Epidermal melanocyte (primary cell): ENCODE data around the gene ZNG1B.
"Not testable (repeated sequence)": the region's sequence is repeated elsewhere in the genome, so short reads cannot be mapped to it uniquely, and the experiment has no call there.

Experiments used
- DNase-seq: peaks from one replicate; pipeline ENCODE4 v3.0.0; 2011; ENCODE audit warnings: low spot score; ENCODE audit not compliant: insufficient read length

Gene ZNG1B

DNA sequence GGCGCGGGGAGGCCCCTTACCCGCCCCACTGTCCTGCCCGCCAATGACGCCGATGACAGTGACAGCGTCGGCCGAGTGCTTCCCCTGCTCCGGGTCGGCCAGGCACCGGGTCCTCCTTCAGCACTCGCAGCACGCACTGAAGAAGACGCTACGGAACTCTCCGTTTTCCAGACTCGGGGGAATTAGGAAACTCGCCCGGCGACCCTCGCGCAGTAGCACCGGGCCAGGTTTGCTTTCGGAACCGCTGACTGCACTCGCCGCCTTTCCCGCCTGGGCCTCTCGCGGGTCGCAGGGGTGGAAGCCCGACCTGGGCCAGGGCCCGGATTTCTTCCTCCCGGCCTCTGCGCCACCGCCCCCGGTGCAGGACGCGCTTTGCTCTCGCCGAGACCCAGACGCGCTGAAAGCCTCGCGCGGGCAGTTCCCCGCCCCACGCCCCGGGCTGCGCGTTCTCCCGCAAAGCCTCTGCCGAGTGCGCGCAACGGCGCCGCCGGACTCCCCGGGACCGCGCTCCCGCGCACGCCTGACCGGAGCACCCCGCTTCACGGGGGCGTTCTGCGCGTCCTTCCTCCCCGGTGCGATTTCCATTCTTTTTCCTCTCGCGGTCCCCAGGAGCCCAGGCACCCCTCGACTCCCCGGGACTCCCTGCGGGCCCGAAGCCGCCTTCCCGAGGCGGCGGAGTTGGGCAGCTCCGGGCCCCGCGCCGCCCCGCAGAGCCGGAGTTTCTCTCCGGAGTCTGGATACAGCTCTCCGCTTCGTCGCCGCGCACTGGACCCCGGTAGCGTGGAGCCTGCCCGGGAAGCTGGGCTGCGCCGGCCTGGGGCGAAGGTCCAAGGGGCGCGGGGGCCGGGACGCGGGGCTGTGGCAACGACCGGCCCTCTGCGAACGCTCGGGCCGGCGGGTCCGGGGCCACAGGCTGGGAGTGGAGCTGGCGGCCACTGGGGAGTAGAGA, 65.9 kb downstream of the ZNG1B start:
- DNase-seq = not testable (repeated sequence)

DNA sequence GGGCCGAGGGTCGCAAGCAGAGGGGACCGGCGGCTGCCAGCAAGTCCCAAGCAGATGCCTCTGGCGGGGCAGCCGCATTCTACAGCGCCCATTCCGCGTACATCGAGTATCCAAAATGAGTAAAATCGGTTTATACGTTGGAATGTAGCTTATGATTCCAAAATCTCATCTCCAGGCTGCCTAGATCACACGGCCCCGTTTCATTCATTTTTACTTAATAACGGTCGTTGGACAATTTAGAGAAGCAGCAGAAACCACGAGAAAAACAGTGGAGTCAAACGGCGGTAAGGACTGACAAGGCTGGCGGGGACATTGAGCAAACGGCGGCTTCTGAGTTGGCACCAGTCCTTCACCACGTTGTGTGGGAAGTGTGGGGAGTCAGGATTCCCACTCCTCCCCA, 66.6 kb downstream of the ZNG1B start:
- not testable (repeated sequence) for DNase-seq

DNA sequence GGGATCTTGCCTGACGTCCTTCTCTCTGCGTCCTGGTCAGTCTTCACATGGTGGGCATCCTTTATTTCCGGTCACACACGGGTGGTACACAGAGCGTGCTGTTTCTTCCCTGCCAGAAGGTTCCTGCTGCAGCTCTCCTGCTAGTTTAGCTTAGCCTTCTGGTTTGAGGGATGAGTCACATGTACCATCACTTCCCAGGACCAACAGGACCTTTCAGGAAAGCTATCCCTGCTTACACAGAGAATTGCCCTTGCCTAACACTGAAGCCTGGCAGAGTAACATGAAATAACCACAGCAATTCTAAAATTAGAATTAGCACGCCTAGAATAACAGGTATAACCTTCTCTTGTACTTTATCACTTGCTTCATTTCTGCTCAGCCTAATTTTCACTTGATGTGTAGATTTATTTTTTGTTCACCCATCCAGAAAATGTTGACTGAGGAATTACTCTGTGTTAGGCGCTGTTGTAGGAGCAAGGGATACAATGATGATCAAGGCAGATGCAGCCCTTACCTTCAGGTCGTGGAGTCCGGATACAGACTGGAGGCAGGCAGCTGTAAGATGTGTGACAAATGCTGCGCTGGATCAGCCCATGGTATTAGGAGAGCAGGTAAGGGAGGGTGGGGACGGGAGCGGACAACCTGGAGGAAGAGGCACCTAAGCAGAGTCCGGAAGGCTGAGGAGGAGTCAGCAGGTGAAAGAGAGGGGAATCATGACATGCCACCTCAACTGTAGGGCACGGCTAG, 70.1 kb downstream of the ZNG1B start:
- not testable (repeated sequence) for DNase-seq

DNA sequence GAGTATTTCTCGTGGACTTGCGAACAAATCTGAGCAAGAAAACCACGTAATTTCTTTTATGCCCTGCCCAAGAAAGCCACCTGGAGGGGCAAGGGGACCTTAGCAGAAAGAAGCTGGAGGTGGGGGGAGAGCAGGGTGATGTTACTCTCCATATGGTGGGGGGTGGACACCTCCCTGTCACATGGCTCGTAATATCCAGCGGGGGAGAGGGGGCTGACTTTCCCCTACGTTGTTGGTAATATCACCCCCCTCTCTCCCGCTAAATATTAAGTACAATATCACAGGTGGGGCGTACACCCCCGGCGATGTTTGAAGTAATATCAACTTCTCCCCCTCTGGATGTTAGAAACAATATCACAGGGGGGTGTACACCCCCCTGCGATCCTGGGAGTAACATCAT, 70.7 kb downstream of the ZNG1B start:
- not testable (repeated sequence) for DNase-seq

DNA sequence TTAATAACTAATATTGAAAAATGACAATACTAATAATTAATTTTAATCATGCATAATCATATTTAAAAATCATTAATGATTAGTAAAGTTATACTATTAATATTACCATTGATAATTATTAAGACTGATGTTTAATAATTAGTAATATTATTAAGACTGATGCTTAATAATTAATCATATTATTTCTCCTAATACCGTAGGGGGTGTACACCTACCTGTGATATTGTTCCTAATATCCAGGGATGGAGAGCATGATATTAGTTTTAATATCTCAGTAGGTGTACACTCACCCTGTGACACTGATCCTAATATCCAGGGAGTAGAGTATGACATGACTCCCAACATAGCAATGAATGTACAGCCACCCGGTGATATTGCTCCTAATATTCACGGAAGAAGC, 73.4 kb downstream of the ZNG1B start:
- DNase-seq = not testable (repeated sequence)

DNA sequence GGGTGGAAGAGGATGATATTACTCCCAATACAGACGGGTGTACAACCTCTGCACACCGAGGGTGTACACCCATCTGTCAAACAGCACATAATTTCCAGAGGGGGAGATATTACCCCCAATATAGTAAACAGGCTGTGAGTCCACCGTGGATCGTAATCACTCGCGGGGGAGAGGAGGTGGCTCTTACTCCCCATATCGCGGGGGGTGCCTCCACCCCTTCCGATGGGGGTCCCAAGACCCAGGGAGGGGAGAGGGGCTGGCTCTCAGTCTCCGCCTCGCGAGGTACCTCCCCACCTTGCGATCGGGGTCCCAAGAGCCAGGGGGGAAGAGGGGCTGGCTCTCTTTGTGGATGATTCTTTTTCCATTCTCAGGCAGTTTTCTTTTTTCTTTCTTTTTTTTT, 74.4 kb downstream of the ZNG1B start:
- DNase-seq = not testable (repeated sequence)

DNA sequence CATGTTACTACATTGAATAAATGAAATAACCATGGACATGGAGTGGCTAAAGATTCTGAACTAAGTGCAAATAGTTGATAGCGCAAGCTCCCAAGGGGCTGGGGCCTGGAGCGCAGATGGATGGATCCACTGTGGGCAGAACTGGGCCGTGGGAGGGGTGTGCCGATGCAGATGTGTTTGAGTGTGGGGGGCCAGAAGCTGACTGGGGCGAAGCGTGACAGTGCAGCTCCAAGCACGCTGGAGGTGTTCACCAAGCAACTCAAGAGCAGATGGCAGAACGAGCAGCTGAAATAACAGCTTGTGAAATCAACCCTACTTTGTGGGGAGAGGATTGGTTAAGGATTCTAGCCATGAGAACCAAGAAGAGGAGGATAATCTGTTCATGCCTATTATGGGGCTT, 78.0 kb downstream of the ZNG1B start:
- not testable (repeated sequence) for DNase-seq

DNA sequence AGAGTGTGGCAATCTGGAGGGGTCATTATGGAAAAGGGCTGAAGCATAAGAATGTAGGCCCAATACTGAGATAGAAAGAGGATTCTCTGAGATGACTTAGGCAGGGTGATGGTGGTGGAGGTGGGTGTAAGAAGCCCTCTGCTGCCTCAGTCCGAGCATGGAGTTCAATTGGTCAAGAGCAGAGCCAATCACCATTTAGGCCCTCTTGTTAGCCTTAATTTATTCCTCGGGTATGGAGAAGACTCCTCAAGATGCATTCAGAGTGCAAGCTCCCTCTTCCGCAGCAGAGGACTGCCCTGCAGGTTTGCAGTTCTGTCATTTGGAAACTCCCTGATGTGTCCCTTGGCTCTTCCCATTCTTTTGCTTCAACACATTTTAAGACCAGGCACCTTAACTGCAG, 78.5 kb downstream of the ZNG1B start:
- DNase-seq = not testable (repeated sequence)

DNA sequence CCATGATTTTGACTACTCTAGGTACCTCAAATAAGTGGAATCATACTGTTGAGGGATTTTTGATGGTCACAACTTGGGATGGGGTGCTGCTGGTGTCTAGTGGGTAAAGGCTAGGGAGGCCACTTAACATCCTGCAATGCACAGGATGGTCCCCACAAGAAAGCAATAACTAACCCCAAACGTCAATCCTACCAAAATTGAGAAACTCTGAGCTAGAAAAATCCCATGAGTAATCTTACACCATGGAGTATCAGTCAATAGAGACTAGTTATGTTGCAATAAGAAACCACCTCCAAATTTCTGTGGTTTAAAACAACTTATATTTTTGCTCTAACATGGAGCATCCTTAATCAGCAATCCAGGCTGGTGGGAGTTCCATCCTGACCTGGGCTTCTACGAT, 79.5 kb downstream of the ZNG1B start:
- DNase-seq = not testable (repeated sequence)

DNA sequence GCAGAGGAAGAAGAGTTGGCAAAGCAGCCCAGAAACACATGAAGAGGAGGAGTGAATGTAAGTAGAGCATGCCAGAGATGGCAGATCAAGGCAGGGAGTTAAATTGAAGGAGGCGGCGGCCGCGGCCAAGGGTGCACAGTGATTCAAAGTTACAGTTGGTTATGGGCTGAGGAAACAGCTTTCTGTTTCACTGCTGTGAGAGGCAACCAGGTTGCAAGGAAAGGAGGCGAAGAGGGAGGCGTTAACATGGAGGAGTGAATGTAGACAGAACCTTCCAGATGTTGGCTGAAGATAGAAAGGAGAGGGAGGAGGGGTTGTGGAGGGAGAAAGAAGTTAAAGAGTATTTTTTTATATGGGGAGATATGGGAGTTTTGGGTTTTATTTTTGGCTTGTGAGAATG, 83.3 kb downstream of the ZNG1B start:
- DNase-seq = not testable (repeated sequence)

DNA sequence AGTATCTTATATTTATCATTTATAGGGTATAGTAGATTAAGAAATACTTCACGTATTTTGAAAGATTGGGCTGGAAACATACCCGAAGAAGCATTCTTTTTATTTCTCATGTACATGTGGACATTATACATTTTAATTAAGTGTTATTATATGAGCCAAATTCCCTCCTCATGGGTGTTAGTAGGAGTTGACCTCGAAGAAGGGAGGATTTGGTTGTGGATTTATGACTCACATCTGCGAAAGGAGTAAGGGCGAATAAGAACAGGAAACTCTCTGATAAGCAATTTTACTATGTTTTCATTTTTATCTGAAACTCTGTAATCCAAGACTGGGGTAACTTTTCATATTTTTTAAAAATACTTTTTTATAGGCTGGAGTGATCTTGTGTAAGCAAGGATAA, 84.0 kb downstream of the ZNG1B start:
- not testable (repeated sequence) for DNase-seq

DNA sequence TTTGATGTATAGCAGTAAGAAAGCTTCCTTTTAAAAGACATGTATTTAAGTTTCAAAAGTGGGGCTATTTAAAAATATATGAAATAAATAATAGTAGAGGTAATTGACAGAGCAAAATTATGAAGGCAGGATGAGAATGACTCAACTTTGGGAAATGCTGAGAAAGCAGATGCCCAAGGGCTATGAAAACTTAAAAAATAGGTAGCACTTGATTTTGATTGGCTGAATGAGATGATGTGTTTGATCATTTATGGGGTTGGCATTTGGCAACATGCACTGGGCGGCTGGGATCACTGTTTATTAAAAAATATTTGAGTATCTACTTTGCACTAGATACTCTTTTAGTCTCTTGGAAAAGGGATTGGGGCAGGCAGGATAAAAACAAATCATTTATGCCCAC, 87.5 kb downstream of the ZNG1B start:
- not testable (repeated sequence) for DNase-seq

DNA sequence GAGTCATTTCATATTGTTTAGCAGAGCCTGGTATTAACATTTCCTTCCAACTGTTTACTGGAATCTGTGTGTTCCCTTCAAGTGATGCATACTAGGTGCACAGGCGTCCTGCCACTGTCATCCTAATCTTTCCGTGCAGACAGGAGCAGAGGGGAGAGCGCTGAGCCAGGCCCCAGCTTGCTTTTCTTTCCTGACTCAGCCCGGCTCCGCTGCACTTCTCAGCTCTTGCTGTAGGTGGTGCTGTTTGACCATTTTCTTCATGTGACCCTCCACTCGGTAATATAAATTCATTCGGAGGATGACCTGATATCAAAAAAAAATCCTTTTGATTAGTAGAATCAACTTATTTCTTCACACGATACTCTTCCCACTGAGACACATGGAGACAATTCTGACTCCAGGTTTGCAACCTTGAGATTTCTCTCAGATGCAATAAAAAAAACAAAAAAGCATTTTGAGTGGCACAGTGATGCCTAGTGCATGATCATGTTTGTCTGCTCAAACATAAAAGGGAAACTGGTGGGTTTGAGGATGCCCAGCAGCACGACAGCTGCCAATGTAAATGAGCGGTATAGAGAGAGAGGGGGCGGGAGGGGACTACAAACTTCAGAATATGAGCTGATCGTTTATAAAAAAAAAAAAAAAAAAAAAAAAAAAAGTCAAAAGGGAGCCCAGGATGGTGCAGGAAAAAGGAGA, 90.0 kb downstream of the ZNG1B start:
- not testable (repeated sequence) for DNase-seq

DNA sequence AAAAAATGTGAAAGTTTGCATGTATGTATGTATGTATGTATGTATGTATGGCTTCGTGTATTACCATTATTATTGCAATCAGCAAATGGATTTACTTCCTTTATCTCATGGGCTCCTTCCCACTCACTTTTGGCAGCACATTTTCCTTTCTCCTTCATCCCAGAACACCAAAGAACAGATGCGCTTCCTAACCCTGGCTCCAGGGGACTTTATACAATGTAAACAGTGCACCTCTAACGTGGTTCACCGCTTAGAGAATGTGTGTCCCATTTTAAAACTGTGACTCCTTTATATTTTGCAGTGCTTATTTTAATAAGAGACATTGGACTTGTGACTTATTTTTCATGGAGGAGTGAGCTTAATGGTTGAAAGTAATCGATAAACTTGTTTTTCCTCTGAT, 90.6 kb downstream of the ZNG1B start:
- not testable (repeated sequence) for DNase-seq

DNA sequence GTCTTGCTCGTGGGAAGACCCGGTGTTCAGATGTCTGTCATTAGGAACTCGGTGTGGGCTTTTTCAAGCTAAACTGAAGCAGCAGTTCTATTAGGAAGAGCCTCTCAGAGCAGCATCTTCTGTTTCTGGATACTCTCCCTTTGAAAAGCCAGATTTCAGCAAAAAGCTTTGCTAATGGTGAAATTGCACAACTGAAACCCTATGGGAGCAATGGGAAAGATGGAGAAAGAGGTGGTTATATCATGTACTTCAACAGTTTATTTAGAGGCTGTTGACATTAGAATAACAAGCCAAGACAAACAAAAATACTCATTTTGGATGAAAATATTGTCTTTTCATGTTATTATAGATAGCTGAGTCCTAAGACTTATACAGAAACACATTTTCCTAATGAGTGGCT, 91.4 kb downstream of the ZNG1B start:
- DNase-seq = not testable (repeated sequence)

DNA sequence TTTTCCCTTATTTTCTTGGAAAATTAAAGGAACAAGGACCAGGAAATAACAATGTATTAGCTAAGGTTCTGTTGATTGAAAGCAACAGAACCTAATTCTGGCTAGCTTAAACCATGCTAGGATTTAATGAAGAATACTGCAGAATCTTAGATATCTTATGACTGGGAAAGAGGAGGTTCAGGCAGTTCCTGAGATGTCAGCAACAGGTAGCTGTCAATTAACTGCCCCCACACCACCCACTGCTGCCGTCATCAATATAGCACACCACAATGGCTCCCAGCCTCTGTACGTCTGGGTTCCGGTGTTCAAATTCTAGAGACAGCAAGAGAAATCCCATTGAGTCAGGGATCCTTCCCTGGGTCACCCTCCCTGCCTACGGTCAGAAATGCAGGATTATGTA, 95.5 kb downstream of the ZNG1B start:
- not testable (repeated sequence) for DNase-seq

DNA sequence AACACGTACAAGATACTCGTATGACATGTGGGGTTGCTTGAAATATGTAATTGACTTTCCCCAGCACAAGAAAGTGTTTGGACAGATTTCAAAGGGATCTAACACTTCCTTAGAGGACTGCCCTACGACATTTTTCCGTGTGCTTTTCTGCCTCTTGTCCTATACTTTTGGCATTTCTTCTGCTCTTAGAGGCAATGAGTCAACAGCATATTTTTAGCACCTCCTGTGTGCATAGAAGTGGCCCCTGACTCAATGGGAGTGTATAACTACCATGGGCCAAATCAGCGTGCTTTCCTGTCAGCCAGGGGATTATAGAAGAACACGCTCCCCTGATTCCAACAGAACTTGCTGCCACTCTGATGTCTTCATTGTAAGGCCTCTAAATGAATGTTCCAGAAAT, 99.1 kb downstream of the ZNG1B start:
- not testable (repeated sequence) for DNase-seq

DNA sequence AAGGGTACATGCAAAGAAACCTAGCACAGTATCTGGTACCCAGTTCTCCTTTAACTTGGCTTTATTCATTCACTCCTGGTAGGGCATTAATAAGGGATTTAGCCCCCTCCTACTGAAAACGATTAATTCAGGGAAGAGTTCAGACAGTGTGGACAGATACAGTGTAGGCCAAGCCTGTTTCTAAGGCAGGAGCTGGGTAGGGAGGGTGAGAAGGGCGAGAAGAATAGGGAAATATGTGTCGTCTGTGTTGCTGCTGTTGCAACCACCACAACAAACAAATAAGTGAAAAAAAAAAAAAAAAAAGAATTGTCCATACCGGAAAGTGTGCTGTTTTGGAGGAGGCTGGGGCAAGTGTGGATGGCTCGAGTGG, 103.3 kb downstream of the ZNG1B start:
- not testable (repeated sequence) for DNase-seq

DNA sequence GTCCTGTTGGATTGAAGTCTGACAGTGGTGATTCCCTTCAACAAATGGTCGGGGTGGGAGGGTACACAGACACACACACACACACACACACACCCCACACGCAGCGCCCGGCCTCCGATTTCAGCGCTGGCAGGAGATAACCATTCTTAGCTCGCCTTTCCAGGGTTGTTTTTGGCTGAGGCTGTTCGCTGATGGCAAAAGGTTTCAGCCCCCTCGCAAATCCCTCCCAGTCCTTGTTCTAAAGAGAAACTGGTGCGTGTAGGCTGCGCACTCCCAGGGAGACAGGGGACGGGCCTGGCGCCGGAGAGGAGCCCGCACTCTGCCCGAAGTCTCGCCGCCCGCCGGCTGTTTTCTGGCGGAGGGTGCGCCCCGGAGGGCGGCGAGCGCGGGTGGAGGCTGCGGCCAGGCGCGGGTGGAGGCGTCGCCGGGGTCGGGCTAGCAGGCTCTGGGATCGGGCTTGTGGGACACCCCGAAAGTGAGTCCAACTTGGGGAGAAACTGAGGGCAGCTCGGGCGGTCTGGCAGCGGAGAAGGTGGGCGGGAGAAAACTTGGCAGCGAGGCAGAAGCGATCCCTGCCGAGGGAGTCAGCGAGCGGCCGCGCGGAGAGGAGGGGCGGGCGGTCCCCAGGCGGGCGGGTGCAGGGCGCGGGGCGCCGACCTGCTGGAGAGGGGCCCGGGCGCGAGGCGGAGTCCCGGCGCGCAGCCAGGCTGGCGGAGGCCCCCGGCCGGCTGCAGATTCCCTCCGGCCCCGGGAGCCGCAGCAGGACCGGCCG, 103.9 kb downstream of the ZNG1B start:
- DNase-seq = not testable (repeated sequence)

DNA sequence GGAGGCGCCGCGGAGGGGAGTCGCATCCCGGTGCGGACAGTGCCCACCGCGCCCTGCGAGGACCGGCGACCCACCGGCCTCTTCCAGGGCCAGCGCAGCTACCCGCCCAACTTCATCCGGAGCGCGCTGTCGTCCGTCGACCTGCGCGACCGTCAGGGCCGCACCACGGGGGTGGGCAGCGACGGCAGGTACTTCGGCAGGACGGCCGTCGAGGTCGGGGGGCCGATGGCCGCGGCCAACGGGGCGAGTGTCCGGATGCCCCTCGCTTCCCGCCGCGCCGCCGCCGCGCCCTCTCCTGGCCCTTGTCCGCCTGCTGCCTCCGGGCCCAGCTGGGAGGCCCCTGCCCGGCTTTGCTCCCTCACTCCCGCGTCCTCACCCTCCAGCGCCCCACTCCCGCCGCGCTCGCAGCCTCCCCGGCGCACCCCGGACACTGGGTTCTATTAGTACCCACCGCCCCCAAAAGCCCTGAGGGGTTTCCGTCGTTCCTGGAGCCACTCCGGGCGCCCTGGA, 104.5 kb downstream of the ZNG1B start:
- DNase-seq = not testable (repeated sequence)

DNA sequence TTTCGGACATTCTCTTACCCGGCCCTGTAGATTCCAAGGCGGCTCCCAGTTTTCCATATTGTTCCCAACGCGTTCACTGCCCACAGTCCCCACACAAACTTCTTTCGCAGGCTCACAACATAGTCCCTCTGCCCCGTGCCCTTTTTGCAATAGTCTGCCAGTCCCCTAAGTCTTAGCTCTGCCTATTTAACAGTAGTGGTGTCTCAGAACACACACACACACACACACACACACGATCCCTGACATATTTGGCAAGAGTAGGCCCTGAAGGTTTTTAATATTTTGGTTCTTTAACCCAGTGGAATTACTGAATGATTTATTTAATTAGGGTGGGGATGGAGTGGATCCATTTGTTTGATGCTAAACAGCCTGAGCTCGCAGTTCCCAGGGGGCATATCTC, 105.0 kb downstream of the ZNG1B start:
- DNase-seq = not testable (repeated sequence)
